Ishikawa (cell line): ENCODE data around the gene RBM27.

Source experiments
- CEBPB ChIP-seq: IDR thresholded peaks from 2 replicates; pipeline ENCODE4 v1.6.1; 2012
- CREB1 ChIP-seq: IDR thresholded peaks from 2 replicates; pipeline ENCODE4 v1.6.1; 2012; ENCODE audit warnings: low read depth
- EGR1 ChIP-seq: IDR thresholded peaks from 2 replicates; pipeline ENCODE4 v1.6.1; 2012
- EP300 ChIP-seq: IDR thresholded peaks from 2 replicates; pipeline ENCODE4 v1.6.1; 2012; ENCODE audit warnings: borderline replicate concordance
- FOXM1 ChIP-seq: IDR thresholded peaks from 2 replicates; pipeline ENCODE4 v1.6.1; 2012; ENCODE audit warnings: low read depth, borderline replicate concordance
- MAX ChIP-seq: IDR thresholded peaks from 2 replicates; pipeline ENCODE4 v1.6.1; 2012
- NFIC ChIP-seq: IDR thresholded peaks from 2 replicates; pipeline ENCODE4 v1.6.1; 2012
- RAD21 ChIP-seq: IDR thresholded peaks from 2 replicates; pipeline ENCODE4 v1.6.1; 2012; ENCODE audit warnings: low read depth
- REST ChIP-seq: IDR thresholded peaks from 2 replicates; pipeline ENCODE4 v1.6.1; 2012; ENCODE audit warnings: low read depth, mild to moderate bottlenecking
- TAF1 ChIP-seq: IDR thresholded peaks from 2 replicates; pipeline ENCODE4 v1.6.1; 2012; ENCODE audit warnings: low read depth, mild to moderate bottlenecking
- TCF12 ChIP-seq: IDR thresholded peaks from 2 replicates; pipeline ENCODE4 v1.6.1; 2012; ENCODE audit warnings: low read depth
- TEAD4 ChIP-seq: IDR thresholded peaks from 2 replicates; pipeline ENCODE4 v1.6.1; 2012
- USF1 ChIP-seq: IDR thresholded peaks from 2 replicates; pipeline ENCODE4 v1.6.1; 2012
- YY1 ChIP-seq: IDR thresholded peaks from 2 replicates; pipeline ENCODE4 v1.6.1; 2012; ENCODE audit warnings: low read depth
- ZBTB7A ChIP-seq: IDR thresholded peaks from 2 replicates; pipeline ENCODE4 v1.6.1; 2012; ENCODE audit warnings: low read depth

RBM27 gene

GRCh38 chr5:146185161-146185560, 18.2 kb upstream of the RBM27 start:
- TF ChIP-seq EGR1 (no peak), NFIC (no peak), RAD21 (no peak), USF1 (no peak), EP300 (no peak), ZBTB7A (no peak), FOXM1 (no peak), TAF1 (no peak), TCF12 (no peak), YY1 (no peak), TEAD4 (no peak), CREB1 (no peak), MAX (no peak), REST (no peak), CEBPB (no peak)

- TF ChIP-seq TCF12 (no peak), USF1 (no peak), ZBTB7A (no peak), YY1 (no peak), CREB1 (no peak), CEBPB (no peak)
Measured at GRCh38 chr5:146188358-146188757, 15.0 kb upstream of the RBM27 start.

GRCh38 chr5:146192571-146193043, 10.8 kb upstream of the RBM27 start:
- TF ChIP-seq FOXM1, result no peak

GRCh38 chr5:146193285-146193684, 10.1 kb upstream of the RBM27 start:
- no peak for TF ChIP-seq EP300
- TF ChIP-seq TEAD4, result no peak
- TF ChIP-seq RAD21, result no peak
- no peak for TF ChIP-seq EGR1
- TF ChIP-seq TAF1, result no peak
- TF ChIP-seq NFIC, result no peak
- TF ChIP-seq FOXM1, result no peak
- no peak for TF ChIP-seq CEBPB
- no peak for TF ChIP-seq MAX
- TF ChIP-seq CREB1, result no peak
- TF ChIP-seq YY1, result no peak
- no peak for TF ChIP-seq ZBTB7A
- TF ChIP-seq TCF12, result no peak
- no peak for TF ChIP-seq USF1
- no peak for TF ChIP-seq REST

- no peak for TF ChIP-seq CEBPB
- no peak for TF ChIP-seq USF1
- TF ChIP-seq YY1, result no peak
- TF ChIP-seq RAD21, result no peak
- no peak for TF ChIP-seq TCF12
- no peak for TF ChIP-seq MAX
- no peak for TF ChIP-seq FOXM1
- TF ChIP-seq EP300, result no peak
- no peak for TF ChIP-seq REST
Measured at GRCh38 chr5:146196459-146197048, 6.9 kb upstream of the RBM27 start.
